SW 1271 (cell line): ENCODE data around the gene ABLIM2.

ENCODE experiments used
- DNase-seq, 2 experiments: peaks; one replicate each; lab custom pipeline; 2025; lab: John Stamatoyannopoulos, UW

The ABLIM2 gene

DNA sequence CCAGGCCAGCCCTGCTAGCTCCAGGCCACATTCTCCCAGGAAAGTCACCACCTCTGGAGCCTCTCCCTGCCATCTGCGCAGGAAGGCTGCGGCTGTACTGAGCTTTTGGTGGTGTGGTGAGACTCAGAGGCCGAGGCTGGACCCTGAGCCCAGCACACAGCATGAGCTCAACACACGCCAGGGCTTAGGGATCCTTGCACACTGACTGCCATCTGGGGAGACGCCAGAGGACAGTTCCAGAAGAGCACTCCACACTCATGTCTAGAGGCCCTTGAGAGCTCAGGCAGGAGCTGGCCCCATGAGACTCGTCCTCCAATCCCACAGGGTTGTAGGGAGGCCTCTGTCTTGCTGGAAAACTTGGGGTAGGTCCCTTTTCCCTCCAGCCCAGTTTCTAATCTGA is 40.6 kb downstream of the ABLIM2 start:
- no peak for DNase-seq

DNA sequence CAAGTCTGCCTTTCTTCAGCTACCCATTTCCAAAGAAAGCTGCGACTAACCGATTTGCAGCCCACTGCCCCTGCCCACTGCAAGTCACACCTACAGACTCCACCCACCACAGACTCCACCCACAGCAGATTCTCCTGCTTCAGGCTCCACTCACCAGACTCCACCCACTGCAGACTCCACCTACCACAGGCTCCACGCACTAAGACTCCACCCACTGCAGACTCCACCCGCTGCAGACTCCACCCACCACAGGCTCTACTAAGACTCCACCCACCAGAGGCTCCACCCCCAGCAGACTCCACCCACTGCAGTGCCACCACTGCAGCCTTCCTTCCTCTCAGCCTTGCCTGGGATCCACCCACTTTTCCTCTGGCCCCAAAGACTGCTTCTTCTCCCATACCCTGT is 41.3 kb downstream of the ABLIM2 start:
- DNase-seq, result peak in 1 of 2 experiments; percentile 53

- DNase-seq, result no peak
Measured at GRCh38 chr4:8115916-8116315, 42.7 kb downstream of the ABLIM2 start.

GRCh38 chr4:8115203-8115520 is 43.5 kb downstream of the ABLIM2 start:
- no peak for DNase-seq

DNA sequence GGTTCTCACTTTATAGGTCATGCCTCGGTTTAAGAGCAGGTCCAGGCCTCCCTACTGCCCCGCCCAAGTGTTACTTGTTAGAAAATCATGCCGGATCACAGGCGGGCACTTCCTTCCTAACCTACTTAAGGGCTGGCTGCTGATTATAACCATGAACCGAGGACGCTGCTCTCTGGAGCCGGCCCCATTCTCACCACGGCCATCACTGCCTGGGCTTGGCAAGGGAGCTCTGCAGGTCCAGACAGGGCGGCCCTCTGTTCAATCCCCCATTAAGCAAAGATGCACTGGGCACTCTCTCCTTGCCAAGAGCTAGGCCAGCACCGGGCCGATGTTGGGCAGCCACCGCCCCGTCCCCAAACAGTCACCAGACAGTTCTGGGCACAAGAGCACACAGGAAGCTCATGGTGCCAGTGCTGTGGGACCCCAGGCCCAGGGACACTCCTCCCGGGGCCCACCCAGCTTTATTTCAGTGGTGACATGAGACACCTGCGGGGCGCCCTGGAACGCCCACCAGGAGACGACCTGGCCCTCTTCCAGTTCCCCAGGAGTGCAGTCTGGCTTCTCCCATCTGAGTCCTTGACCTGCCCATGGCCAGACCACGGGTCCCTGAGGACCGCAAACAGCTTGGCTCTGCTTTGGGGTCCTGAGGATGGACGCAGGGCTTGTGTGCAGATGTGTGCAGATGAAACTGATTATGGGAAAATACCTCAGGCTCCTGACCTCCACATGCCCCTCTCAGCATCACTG is 44.0 kb downstream of the ABLIM2 start:
- DNase-seq, result no peak

GRCh38 chr4:8113611-8114377 is 44.8 kb downstream of the ABLIM2 start:
- DNase-seq, result no peak

GRCh38 chr4:8112672-8113071 is 45.9 kb downstream of the ABLIM2 start:
- DNase-seq, result no peak

GRCh38 chr4:8112036-8112576 is 46.5 kb downstream of the ABLIM2 start:
- DNase-seq, result no peak

DNA sequence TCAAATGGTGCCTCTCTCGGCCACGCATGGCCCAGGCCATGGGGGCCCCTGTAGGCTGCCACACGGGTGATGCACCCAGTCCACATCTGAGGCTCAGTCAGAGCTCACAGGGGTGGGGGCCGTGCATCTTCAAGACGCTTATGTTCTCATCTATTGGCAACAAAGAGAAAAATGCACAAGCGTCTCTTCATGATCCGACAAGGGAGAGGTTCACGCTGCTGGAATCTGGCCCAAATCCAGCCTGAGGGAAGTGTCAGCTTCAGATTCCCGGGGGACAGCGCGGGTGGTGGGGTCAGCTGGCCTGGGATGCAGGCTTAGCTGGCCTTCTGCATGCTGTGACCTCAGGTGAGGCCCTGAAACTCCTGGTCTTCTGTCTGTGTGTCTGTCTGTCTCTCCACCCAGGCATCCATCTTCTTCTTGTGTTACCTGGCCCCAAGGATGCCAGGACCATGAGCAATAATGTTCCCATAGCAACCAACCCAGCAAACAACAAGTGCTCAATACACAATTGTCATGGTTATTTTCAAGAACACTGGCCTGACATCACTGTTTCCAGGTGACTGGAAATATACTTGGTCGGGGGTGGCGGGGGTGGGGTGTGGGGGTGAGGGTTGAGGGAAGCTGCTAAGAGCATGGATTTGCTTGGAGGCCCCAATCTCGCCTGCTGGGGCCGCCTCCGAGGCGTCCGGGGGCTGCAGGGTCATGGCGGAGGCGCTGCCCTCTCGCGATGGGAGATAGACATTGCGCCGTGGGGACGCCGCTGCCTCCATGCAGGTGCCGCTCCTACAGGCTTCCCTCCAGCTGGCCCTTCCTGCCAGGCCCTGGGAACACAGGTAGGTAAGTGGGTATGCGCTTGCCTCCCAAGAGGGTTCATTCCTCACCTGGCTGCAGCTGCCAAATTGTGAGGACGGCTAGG is 48.3 kb downstream of the ABLIM2 start:
- peak in 1 of 2 experiments; percentile 10 for DNase-seq

DNA sequence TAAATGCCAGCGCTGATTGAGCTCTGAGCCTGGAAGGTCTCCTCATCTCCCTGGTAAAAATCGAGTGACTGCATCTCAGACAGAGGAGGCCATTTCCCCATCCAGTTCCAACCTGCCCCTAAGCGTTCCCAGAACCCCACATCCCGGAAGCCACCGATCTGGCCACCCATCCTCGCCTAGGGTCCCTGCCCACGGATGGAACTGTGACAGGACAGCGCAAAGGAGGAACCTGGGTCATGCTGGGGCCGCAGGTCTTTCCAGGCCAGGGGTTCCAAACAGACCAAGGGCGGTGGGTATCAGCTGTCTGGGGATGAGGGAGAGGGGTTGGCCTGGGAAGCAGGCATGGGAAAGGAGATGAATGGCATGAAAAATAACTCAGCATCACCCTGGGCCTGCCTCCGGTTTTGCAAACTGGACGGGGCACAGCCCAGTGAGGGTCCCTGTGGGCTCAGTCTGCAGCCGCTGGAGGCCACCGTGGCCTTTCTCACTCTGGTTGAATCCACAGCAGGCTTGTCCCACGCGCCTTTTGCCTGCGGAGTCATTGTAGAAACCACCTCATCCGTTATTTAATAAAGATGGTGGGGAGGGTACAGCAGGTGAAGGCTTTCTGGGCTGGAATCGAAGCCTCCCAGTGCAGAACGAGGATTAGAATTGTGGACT is 49.1 kb downstream of the ABLIM2 start:
- no peak for DNase-seq

DNA sequence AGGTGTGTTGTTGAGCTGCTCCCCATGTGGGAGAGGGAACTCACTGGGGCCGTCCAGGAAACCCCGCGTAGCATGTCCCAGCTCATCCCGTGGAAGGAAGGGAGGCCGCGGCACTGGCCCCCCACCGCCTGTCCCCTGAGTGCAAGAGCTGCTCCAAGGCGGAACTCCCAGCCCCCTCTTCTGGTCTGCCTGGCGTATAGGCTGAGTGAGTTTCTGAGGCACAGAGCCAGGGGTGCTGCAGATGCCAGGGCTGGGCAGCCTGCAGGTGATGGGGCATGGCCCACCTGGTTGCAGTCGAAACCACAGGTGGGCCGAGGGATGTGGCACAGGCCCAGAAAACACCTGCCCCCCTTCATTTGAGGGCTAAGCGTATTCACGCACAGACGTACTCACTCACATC is 49.6 kb downstream of the ABLIM2 start:
- no peak for DNase-seq

GRCh38 chr4:8108261-8108660 is 50.4 kb downstream of the ABLIM2 start:
- DNase-seq, result no peak

DNA sequence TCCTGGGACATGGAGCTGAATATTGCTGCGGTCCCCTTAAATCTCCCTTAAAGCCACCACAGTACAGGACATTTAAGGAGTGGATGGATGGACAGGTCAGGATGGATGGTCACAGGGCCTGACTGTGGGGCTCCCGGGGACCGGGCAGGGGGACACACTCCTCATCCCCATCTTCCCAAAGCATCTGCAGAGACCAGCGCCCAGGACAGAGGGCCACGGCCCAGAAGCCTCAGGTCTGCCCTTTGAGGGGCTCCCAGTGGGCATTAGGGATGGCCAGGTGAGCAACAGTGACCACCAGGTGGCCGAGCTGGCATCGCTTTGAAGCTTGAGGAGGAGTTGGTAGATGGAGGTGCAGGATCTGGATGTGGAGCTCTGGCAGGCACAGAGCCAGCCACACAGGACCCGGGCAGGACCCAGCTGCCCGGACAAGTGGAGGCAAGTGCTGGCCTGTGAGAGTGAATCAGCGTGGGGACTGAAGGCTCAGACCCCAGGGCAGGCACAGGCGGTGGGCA is 51.4 kb downstream of the ABLIM2 start:
- DNase-seq, result no peak

- DNase-seq, result no peak
Measured at GRCh38 chr4:8106451-8107025, 52.1 kb downstream of the ABLIM2 start.

DNA sequence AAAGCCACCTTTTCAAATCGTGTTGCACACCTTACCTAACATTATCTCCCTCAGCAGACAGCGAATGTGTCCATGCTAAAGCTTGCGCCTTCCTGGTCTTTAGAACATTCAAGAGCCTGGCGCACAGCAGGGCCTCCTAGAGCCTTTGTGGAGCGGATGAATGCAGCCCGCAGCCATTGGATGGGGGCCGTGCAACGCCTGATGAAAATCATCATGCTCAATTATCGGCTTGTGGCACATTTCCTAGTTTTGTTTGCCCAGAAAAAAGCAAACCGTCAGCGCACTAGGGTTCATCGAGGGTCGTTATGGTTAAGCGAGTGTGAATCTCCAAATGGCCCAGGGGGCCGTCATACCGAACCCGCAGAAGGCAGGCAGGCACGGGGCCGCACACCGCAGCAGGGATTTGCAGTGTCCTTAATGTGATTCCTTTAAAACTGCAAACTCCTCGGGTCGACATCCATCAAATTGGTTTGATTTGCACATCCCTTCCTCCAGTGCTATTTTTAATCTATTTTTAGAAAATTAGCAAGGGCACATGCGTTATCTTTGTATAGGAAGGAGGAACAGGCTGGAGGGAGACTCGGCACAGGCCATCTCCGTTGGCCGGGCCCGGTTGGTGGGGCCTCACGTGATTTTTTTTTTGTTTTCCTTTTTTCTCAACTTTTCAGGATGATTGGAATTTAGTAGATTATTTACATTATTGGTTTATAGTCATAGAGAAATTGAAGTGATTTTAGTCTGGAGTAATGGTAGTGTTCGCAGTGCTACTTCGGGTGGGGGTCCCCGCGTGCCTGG is 53.1 kb downstream of the ABLIM2 start:
- DNase-seq, result no peak

- DNase-seq, result no peak
Measured at GRCh38 chr4:8104491-8105305, 53.9 kb downstream of the ABLIM2 start.

GRCh38 chr4:8103421-8104390 is 54.9 kb downstream of the ABLIM2 start:
- DNase-seq, result no peak

DNA sequence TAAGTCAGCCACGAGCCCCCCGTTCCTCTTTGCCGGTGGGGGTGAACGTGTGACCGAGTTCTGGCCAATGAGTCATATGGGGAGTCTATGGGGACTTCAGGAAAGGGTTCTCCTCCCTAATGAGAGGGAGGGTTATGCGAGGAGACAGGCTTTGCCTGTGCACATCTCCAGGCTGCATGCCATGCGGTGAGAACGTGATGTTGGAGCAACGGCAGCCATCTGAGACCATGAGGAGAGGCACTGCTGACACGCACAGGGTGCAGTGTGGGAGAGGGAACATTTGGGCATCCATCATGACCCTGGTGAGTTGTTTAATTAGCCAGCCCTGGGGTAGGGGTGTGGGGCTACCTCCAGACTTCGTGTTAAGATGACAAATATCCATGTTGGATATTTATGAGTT is 55.8 kb downstream of the ABLIM2 start:
- DNase-seq, result no peak

DNA sequence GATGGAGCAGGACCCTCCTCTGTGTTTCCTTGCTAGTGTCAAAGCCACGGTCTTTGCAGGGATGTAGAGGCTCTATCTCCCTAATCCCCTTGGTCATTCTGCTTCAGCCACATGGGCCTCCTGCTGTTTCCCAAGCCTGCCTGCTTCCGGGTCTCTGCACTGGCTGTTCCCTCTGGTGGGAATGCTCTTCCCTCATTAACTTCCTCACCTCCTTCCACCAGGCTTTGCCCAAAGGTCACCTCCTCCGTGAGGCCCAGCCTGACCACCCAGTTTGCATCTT is 56.6 kb downstream of the ABLIM2 start:
- no peak for DNase-seq
